ENCODE data around the gene SIAH1.
A peak's percentile ranks its signal among the peaks of the same experiment; 100 is the strongest.

SIAH1 gene

GRCh38 chr16:48365025-48365600 is 20.1 kb downstream of the SIAH1 start:
- DNase-seq: no peak

- no peak for DNase-seq
Measured at GRCh38 chr16:48361540-48362144, 23.6 kb downstream of the SIAH1 start.

GRCh38 chr16:48361012-48361411 is 24.2 kb downstream of the SIAH1 start:
- no peak for DNase-seq

GRCh38 chr16:48359983-48360382 is 25.2 kb downstream of the SIAH1 start:
- DNase-seq: no peak

- DNase-seq: no peak
Measured at GRCh38 chr16:48358419-48358818, 26.8 kb downstream of the SIAH1 start.

- no peak for DNase-seq
Measured at GRCh38 chr16:48356633-48357376, 28.4 kb downstream of the SIAH1 start.

GRCh38 chr16:48354877-48355855 is 30.0 kb downstream of the SIAH1 start:
- DNase-seq: no peak

GRCh38 chr16:48354385-48354784 is 30.8 kb downstream of the SIAH1 start:
- DNase-seq: peak; percentile 39

GRCh38 chr16:48353565-48354163 is 31.5 kb downstream of the SIAH1 start:
- DNase-seq: peak; percentile 68

- DNase-seq: no peak
Measured at GRCh38 chr16:48352648-48353390, 32.4 kb downstream of the SIAH1 start.

- DNase-seq: peak; percentile 42
Measured at GRCh38 chr16:48350736-48351135, 34.5 kb downstream of the SIAH1 start.

- DNase-seq: no peak
Measured at GRCh38 chr16:48347980-48348379, 37.2 kb downstream of the SIAH1 start.

- no peak for DNase-seq
Measured at GRCh38 chr16:48347191-48347865, 37.9 kb downstream of the SIAH1 start.

GRCh38 chr16:48342591-48342990 is 42.6 kb downstream of the SIAH1 start:
- no peak for DNase-seq

- DNase-seq: no peak
Measured at GRCh38 chr16:48340054-48340453, 45.2 kb downstream of the SIAH1 start.

GRCh38 chr16:48335961-48336360 is 49.3 kb downstream of the SIAH1 start:
- DNase-seq: no peak

- DNase-seq: no peak
Measured at GRCh38 chr16:48334325-48334724, 50.9 kb downstream of the SIAH1 start.

GRCh38 chr16:48332978-48333377 is 52.2 kb downstream of the SIAH1 start:
- no peak for DNase-seq

GRCh38 chr16:48330841-48331192 is 54.4 kb downstream of the SIAH1 start:
- DNase-seq: no peak

- no peak for DNase-seq
Measured at GRCh38 chr16:48330189-48330840, 54.9 kb downstream of the SIAH1 start.

GRCh38 chr16:48329138-48329537 is 56.1 kb downstream of the SIAH1 start:
- DNase-seq: no peak
